Measurements from ENCODE around the gene LRRC49. TPM values are rescaled to one million over a fixed set of nuclear protein-coding genes. Genes with fewer than 3 reads are reported as not detected.
"Not testable (repeated sequence)": the region's sequence is repeated elsewhere in the genome, so short reads cannot be mapped to it uniquely, and the experiment has no call there.

The LRRC49 gene
- total RNA-seq, 1 experiment from 2014 or later, result 9.2 TPM

DNA sequence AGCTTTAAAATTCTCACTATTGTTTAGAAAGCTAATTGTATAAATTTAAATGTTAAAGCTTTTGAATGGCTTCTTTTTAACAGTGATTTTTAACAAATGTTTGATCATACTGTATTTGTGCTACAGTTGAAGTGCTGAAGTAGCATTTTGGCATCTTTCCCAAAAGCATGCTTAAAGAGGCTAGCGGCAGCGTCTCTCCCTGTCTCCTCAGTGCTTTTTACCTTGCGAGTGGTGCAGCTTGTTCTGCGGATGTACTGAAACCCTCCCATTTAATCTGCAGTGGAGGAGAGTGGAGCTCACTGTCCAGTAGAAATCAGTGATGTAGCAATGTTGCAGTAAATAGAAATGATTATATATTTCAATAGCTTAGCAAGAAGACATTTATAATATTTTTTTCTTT lies 43.7 kb downstream of the LRRC49 start:
- no peak overlapping the region for H3K4me3 ChIP-seq (ENCODE audit: low read depth, low read length, poor library complexity, severe bottlenecking)
- no peak overlapping the region for H3K27ac ChIP-seq (ENCODE audit: low read depth, low read length, poor library complexity, severe bottlenecking)
- intact Hi-C loops (cut with micrococcal nuclease; ENCODE audit: unreplicated experiment), result no loop called here
- DNase-seq (ENCODE audit: low spot score), result peak; percentile 42
- H3K36me3 ChIP-seq (ENCODE audit: insufficient read depth, low read length, poor library complexity, severe bottlenecking), result no peaks in the 10 kb centered on the region
- BruUV-seq (replicated peaks), result no TSS peak
- no peaks in the 10 kb centered on the region for H3K27me3 ChIP-seq (replicated peaks; ENCODE audit: insufficient read depth, low read depth, low read length, poor library complexity)
- peaks cover 7% of the 10 kb centered on the region for H3K4me1 ChIP-seq (ENCODE audit: insufficient read depth, low read length, poor library complexity, severe bottlenecking)
- POLR2A ChIA-PET (ENCODE audit: low non-redundant PET), result no interaction called here
- H3K9me3 ChIP-seq (ENCODE audit: low read depth, low read length, poor library complexity, severe bottlenecking), result no peaks in the 10 kb centered on the region
- CTCF ChIA-PET, result no interaction called here
- no peak for TF ChIP-seq EZH2 (IDR thresholded peaks at IDR 0.05; ENCODE audit: borderline replicate concordance, low read depth, low read length, poor library complexity, severe bottlenecking)
- TF ChIP-seq, protein P1, sequence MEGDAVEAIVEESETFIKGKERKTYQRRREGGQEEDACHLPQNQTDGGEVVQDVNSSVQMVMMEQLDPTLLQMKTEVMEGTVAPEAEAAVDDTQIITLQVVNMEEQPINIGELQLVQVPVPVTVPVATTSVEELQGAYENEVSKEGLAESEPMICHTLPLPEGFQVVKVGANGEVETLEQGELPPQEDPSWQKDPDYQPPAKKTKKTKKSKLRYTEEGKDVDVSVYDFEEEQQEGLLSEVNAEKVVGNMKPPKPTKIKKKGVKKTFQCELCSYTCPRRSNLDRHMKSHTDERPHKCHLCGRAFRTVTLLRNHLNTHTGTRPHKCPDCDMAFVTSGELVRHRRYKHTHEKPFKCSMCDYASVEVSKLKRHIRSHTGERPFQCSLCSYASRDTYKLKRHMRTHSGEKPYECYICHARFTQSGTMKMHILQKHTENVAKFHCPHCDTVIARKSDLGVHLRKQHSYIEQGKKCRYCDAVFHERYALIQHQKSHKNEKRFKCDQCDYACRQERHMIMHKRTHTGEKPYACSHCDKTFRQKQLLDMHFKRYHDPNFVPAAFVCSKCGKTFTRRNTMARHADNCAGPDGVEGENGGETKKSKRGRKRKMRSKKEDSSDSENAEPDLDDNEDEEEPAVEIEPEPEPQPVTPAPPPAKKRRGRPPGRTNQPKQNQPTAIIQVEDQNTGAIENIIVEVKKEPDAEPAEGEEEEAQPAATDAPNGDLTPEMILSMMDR (conservative IDR thresholded peaks at IDR 0.05; ENCODE audit: low read depth, low read length), result no peak

DNA sequence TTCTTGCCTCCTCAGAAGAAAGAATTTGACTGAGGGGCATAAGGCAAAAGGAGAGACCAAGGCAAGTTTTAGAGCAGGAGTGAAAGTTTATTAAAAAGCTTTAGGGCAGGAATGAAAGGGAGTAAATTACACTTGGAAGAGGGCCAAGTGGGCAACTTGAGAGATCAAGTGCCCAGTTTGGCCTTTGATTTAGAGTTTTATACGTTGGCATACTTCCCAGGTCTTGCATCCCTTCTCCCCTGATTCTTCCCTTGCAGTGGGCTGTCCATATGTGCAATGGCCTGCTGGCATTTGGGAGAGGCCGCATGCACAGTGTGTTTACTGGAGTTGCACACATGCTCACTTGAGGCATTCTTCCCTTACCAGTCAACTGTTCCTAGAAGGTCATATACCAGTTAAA lies 50.7 kb downstream of the LRRC49 start:
- H3K36me3 ChIP-seq (ENCODE audit: insufficient read depth, low read length, poor library complexity, severe bottlenecking); H3K27me3 ChIP-seq (replicated peaks; ENCODE audit: insufficient read depth, low read depth, low read length, poor library complexity); H3K27ac ChIP-seq (ENCODE audit: low read depth, low read length, poor library complexity, severe bottlenecking); CTCF ChIA-PET; H3K4me3 ChIP-seq (ENCODE audit: low read depth, low read length, poor library complexity, severe bottlenecking); H3K9me3 ChIP-seq (ENCODE audit: low read depth, low read length, poor library complexity, severe bottlenecking); POLR2A ChIA-PET (ENCODE audit: low non-redundant PET); DNase-seq (ENCODE audit: low spot score); BruUV-seq (replicated peaks); intact Hi-C loops (cut with micrococcal nuclease; ENCODE audit: unreplicated experiment): not testable (repeated sequence)
- H3K4me1 ChIP-seq (ENCODE audit: insufficient read depth, low read length, poor library complexity, severe bottlenecking), result peaks cover 11% of the 10 kb centered on the region

DNA sequence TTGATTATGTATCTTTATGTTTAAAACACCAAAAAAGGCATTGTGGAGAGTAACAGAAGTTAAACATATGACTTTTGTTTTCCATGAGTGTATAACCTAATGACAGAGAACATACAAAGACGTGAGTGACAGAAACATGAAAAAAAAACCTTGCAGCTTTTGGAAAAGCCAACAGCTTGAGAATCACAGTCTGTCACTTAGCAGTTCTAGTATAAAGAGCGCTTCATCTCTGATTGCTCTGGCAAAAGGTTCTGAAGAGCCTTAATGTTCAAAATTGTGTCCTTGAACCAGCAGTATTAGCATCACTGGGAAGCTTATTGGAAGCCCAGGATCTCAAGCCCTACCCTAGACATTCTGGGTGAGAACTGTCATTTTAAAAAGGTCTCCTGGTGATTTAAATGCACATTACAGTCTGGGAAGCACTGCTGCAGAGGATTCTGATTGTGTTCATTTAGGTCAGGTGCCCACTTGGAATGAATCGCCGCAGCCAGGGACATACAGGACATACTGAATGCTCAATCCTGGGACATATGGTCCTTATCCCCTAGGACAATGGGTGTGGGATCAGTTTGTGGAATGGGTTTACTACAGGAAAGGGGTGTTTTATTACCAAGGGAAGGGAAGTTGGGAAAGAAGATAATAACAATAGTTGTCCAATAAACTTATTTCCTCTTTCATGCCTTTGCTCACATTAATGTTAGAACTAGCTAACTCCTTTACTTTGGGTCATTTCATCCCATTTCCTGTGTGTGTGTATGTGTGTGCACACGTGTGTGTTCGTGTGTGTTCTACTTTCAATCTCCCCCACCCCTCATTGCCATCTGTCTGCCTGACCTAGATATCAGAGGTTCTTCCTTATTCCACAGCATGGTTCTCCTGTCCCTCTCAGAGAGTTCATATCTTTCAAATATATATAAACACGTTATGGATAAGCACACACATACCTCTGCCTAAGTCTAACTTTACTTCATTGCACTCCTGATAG lies 55.0 kb downstream of the LRRC49 start:
- DNase-seq (ENCODE audit: low spot score), result peak; percentile 35
- POLR2A ChIA-PET (ENCODE audit: low non-redundant PET), result interaction anchor here (0.5 kb wide), 1 partner anchor 239 kb away, joined by 3 read pairs; no protein-coding TSS in a partner anchor

More for the DNA sequence above, 55.0 kb downstream of the LRRC49 start:
- Histone ChIP-seq H3K27me3 (replicated peaks; ENCODE audit: insufficient read depth, low read depth, low read length, poor library complexity) (no peaks in the 10 kb centered on the region), H3K4me3 (ENCODE audit: low read depth, low read length, poor library complexity, severe bottlenecking) (no peak overlapping the region), H3K27ac (ENCODE audit: low read depth, low read length, poor library complexity, severe bottlenecking) (no peak overlapping the region), H3K36me3 (ENCODE audit: insufficient read depth, low read length, poor library complexity, severe bottlenecking) (no peaks in the 10 kb centered on the region), H3K4me1 (ENCODE audit: insufficient read depth, low read length, poor library complexity, severe bottlenecking) (peaks cover 15% of the 10 kb centered on the region), H3K9me3 (ENCODE audit: low read depth, low read length, poor library complexity, severe bottlenecking) (peaks cover 12% of the 10 kb centered on the region)
- intact Hi-C loops (cut with micrococcal nuclease; ENCODE audit: unreplicated experiment), result no loop called here
- no TSS peak for BruUV-seq (replicated peaks)
- TF ChIP-seq EZH2 (IDR thresholded peaks at IDR 0.05; ENCODE audit: borderline replicate concordance, low read depth, low read length, poor library complexity, severe bottlenecking), result no peak
- TF ChIP-seq, protein P1 (conservative IDR thresholded peaks at IDR 0.05; ENCODE audit: low read depth, low read length), result no peak
- CTCF ChIA-PET, result interaction anchor here (0.5 kb wide), 1 partner anchor 1511 kb away, joined by 3 read pairs; no protein-coding TSS in a partner anchor
